Loucy (cell line): ENCODE measurements around the gene CDCP1.

Source experiments
- EZH2phosphoT487 ChIP-seq: fragments of 200-600 bp; IDR thresholded peaks from 2 replicates; pipeline ENCODE4 v1.6.1; 2018; ENCODE audit warnings: antibody characterized with exemption, mild to moderate bottlenecking, moderate library complexity, borderline replicate concordance
- TF ChIP-seq, protein P1 (sequence below): fragments of 200-600 bp; sonication (generic); conservative IDR thresholded peaks from 2 replicates; pipeline ENCODE4 v1.5.1; 2014; ENCODE audit warnings: mild to moderate bottlenecking, antibody characterized with exemption, low read length

DNA sequence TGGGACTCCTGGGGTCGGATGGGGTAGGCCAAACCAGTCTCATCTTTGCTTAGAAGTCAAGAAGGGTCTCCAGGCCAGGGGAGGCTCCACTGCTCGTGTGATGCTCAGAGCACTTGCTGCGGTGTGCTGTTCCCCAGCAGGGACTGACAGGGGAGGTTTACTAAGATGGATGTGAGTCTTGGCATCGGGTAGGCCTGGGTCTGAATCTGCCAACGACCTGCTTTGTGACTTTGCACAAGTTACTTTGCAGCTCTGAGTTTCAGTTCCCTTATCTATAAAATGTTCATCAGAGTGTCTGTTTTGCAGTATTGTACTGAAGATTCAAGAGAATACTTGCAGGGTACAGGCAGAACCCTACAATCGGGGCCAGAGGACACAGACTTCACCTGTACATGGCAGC is 17.3 kb upstream of the CDCP1 start:
- TF ChIP-seq, protein P1, sequence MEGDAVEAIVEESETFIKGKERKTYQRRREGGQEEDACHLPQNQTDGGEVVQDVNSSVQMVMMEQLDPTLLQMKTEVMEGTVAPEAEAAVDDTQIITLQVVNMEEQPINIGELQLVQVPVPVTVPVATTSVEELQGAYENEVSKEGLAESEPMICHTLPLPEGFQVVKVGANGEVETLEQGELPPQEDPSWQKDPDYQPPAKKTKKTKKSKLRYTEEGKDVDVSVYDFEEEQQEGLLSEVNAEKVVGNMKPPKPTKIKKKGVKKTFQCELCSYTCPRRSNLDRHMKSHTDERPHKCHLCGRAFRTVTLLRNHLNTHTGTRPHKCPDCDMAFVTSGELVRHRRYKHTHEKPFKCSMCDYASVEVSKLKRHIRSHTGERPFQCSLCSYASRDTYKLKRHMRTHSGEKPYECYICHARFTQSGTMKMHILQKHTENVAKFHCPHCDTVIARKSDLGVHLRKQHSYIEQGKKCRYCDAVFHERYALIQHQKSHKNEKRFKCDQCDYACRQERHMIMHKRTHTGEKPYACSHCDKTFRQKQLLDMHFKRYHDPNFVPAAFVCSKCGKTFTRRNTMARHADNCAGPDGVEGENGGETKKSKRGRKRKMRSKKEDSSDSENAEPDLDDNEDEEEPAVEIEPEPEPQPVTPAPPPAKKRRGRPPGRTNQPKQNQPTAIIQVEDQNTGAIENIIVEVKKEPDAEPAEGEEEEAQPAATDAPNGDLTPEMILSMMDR, result no peak
- TF ChIP-seq EZH2phosphoT487, result no peak
